T47D (cell line): ENCODE data around the gene RNF14.
"Not testable (repeated sequence)": the region's sequence is repeated elsewhere in the genome, so short reads cannot be mapped to it uniquely, and the experiment has no call there.

Source experiments
- DNase-seq, 2 experiments: peaks; one replicate each; pipeline versions ENCODE4 v3.0.0 to v3.0.0-alpha.2; 2011 to 2012; ENCODE audit warnings: low read depth in 1 of 2, low spot score in 1 of 2
- JUND ChIP-seq: IDR thresholded peaks from 2 replicates; pipeline ENCODE4 v1.6.1; 2012; ENCODE audit warnings: low read depth
- in situ Hi-C: cut with HindIII; loops from 2 replicates; pipeline ENCODE4 v1.10.0; 2016; ENCODE audit warnings: low sequenced_read_pairs, low pct_unique_long_range_greater_than_20kb

Gene RNF14

DNA sequence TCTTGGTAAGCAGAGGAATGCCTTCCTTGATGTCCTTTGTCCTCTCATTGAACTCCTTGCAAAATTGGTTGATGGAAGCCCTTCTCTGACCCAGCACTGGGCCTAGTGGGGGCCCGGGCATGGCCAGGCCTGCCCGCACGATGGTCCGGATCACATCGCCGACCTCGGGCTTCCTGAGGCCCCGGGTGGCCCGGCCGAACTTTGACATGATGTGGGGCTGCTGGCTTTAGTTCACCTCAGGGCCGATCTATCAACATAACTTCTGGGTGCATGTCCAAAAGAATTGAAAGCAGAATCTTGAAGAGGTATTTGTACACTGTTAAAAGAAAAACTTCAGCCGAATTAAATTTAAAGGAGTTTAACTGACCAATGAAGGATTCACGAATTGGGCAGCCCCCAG is 68.0 kb downstream of the RNF14 start:
- in situ Hi-C loops: no loop called here
- TF ChIP-seq JUND: no peak
- no peak for DNase-seq

- DNase-seq, in situ Hi-C loops: not testable (repeated sequence)
Observed at GRCh38 chr5:142037599-142037998, 68.7 kb downstream of the RNF14 start.

DNA sequence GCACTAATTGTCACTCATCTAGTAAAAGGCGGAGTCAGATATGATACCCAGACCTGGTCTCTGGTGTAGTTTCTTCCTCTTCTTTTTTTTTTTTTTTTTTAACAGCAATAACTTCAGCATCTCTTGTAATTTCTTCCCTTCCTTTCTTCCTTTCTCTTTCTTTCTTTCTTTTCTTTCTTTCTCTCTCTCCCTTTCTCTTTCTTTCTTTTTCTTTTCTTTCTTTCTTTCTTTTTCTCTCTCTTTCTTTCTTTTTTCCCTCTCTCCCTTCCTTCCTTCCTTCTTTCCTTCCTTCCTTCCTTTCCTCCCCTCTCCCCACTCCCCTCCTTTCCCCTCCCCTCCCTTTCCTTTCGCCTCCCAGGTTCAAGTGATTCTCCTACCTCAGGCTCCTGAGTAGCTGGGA is 69.8 kb downstream of the RNF14 start:
- TF ChIP-seq JUND: no peak
- in situ Hi-C loops: no loop called here
- no peak for DNase-seq
